Left ventricle myocardium inferior (tissue), 1 donor: ENCODE results near the gene DUSP7. TPM values are rescaled to one million over a fixed set of nuclear protein-coding genes. Genes with fewer than 3 reads are reported as not detected.

Experiments
- DNase-seq: peaks from one replicate; pipeline ENCODE4 v3.0.0-alpha.2; 2020
- H3K27ac ChIP-seq: fragments of 200-600 bp; replicated peaks from 2 replicates; pipeline ENCODE4 v1.8.0; 2021
- H3K27me3 ChIP-seq: fragments of 200-600 bp; 2 replicates; pipeline ENCODE4 v1.8.0; 2021; ENCODE audit warnings: low read depth
- H3K36me3 ChIP-seq: fragments of 200-600 bp; 2 replicates; pipeline ENCODE4 v1.8.0; 2021
- H3K4me1 ChIP-seq: fragments of 200-600 bp; 2 replicates; pipeline ENCODE4 v1.8.0; 2021
- H3K4me3 ChIP-seq: fragments of 200-600 bp; 2 replicates; pipeline ENCODE4 v1.8.0; 2021; ENCODE audit warnings: mild to moderate bottlenecking, moderate library complexity
- H3K9me3 ChIP-seq: fragments of 200-600 bp; replicated peaks from 2 replicates; pipeline ENCODE4 v1.8.0; 2021
- CTCF ChIP-seq: fragments of 200-600 bp; IDR thresholded peaks from 2 replicates; pipeline ENCODE4 v1.8.0; 2021; ENCODE audit warnings: antibody characterized with exemption, mild to moderate bottlenecking, borderline replicate concordance
- intact Hi-C: fragments of 100-400 bp; cut with micrococcal nuclease; formaldehyde crosslinking; loops from one replicate; pipeline ENCODE4 v1.11.0; 2022
- total RNA-seq: library from RNA; stranded (reverse); fragmentation: NEBNext Ultra II Directional; extraction: Animal tissue kit (Norgen Biotek cat#: 25700); gene quantifications from one replicate; pipeline ENCODE4 v1.2.1, GENCODE V29; 2021
- donor health status: DM: no; HTN: yes; CAD: no; lungs with severe emphysema.

The DUSP7 gene
- total RNA-seq, 1 donor from 2014 or later: 23.1 TPM

GRCh38 chr3:52031896-52032295 is 24.5 kb downstream of the DUSP7 start:
- intact Hi-C loops: no loop called here
- no peaks in the 10 kb centered on the region for H3K27me3 ChIP-seq
- no peak for TF ChIP-seq CTCF
- no peaks in the 10 kb centered on the region for H3K9me3 ChIP-seq
- no peak overlapping the region for H3K4me3 ChIP-seq
- no peaks in the 10 kb centered on the region for H3K36me3 ChIP-seq
- no peak for DNase-seq
- H3K4me1 ChIP-seq: peaks cover 43% of the 10 kb centered on the region
- H3K27ac ChIP-seq: no peak overlapping the region

GRCh38 chr3:52030714-52031310 is 25.6 kb downstream of the DUSP7 start:
- Histone ChIP-seq H3K4me3 (no peak overlapping the region), H3K4me1 (peaks cover 51% of the 10 kb centered on the region), H3K36me3 (no peaks in the 10 kb centered on the region), H3K9me3 (no peaks in the 10 kb centered on the region), H3K27me3 (no peaks in the 10 kb centered on the region), H3K27ac (peak overlapping the region; percentile 92)
- no peak for DNase-seq
- intact Hi-C loops: no loop called here
- TF ChIP-seq CTCF: no peak

DNA sequence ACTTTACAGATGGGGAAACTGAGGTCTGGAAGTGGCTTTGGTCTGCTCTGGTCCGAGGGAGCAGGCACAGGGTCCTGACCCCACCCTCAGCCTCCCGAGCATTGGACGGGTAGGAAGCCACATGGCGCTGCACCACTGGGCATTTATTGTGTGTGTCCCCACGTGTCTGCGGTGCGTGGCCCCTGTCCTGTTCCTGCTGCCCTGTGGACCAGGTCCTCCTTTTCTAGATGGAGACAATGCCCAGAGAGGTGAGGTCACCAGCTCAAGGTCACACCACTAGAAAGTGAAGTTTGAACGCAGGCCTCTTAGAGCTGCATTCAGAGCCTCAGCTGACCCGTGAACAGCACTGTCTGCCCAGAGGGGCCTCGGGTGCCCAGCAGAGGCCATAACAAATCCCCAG is 26.8 kb downstream of the DUSP7 start:
- Histone ChIP-seq H3K4me3 (no peak overlapping the region), H3K27ac (peak overlapping the region; percentile 92), H3K36me3 (no peaks in the 10 kb centered on the region), H3K4me1 (peaks cover 64% of the 10 kb centered on the region), H3K27me3 (no peaks in the 10 kb centered on the region), H3K9me3 (no peaks in the 10 kb centered on the region)
- TF ChIP-seq CTCF: no peak
- DNase-seq: no peak
- intact Hi-C loops: no loop called here

- no peak for TF ChIP-seq CTCF
- DNase-seq: no peak
- intact Hi-C loops: no loop called here
- Histone ChIP-seq H3K27ac (peak overlapping the region; percentile 92), H3K4me3 (no peak overlapping the region), H3K4me1 (peaks cover 69% of the 10 kb centered on the region), H3K9me3 (no peaks in the 10 kb centered on the region), H3K36me3 (no peaks in the 10 kb centered on the region), H3K27me3 (no peaks in the 10 kb centered on the region)
Observed at GRCh38 chr3:52029053-52029452, 27.3 kb downstream of the DUSP7 start.

- Histone ChIP-seq H3K4me1 (peaks cover 74% of the 10 kb centered on the region), H3K4me3 (no peak overlapping the region), H3K27me3 (no peaks in the 10 kb centered on the region), H3K27ac (peak overlapping the region; percentile 92), H3K36me3 (no peaks in the 10 kb centered on the region), H3K9me3 (no peaks in the 10 kb centered on the region)
- intact Hi-C loops: no loop called here
- peak; percentile 84 for DNase-seq
- no peak for TF ChIP-seq CTCF
Observed at GRCh38 chr3:52028572-52028971, 27.8 kb downstream of the DUSP7 start.
